GM21367 (cell line): ENCODE measurements around the gene SLC16A3.
"Not testable (repeated sequence)": the region's sequence is repeated elsewhere in the genome, so short reads cannot be mapped to it uniquely, and the experiment has no call there.

Source experiments
- ATAC-seq: cut with Tn5 transposase; IDR thresholded peaks from one replicate; pipeline ENCODE4 v1.9.1; 2021; ENCODE audit not compliant: unreplicated experiment

Gene SLC16A3

GRCh38 chr17:82228842-82229697 is at the start of gene SLC16A3:
TSS of gene SLC16A3 (plus strand) at chr17:82229042. CDS start at chr17:82236009, 6,967 bp downstream.
- no peak for ATAC-seq

- ATAC-seq: no peak
These were observed 49.4 kb upstream of the SLC16A3 start for GRCh38 chr17:82179412-82179811.

DNA sequence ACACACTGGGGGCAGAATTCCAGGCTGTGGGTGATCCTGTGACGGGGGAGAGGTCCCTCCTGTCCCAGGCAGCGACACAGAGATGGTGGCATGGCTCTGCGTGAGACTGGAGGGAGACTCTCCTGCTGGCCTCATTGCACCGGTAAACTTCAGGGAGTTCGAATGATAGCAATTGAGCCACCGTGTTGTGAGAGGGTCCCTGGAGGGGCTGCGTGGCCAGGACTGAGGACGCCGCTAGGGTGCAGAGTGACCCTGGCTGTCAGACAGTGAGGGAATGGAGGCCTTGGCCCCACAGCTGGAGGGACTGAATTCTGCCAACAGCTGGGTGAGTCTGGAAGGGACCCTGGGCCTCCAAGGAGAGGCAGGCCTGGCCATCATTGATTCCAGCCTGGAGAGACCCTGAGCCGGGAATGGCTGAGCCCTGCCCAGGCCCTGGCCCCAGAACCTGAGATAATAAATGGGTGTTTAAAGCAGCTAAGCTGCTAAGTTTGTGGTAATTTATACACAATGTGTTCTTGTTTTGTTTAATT is 48.8 kb upstream of the SLC16A3 start:
- ATAC-seq: no peak

DNA sequence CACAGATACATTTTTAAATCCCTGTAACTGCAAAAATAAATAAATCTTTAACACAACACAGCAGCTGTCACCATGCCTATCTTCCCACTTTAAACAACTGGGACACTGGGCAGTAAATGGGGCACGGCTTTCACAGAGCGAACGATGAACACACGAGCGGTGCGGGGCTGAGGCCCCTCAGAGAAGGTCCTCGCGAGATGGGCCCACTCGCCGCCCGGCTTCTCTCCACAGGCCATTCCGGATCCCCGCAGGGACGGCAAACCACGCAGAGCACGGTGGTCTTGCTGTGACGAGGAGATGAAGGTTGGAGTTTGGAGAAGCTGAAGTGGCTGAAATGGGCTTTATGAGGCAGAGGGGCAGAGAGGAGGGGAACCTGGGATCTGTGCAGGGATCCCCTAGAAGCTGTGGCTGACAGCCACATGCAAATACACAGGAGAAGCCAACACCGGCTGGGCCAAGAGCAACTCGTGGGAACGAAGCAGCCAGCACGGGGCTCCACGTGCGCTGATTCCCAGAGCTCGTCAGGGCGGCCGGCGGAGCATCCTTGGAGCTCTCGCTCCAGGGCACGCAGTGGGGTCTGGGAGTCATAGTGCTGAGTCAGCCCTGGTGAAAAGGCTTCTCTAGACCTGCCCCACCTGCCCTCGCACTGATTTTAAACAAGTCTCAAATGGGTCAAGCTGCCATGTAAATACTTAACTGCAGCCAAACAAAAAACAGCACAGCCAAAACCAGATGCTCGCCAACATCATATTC is 47.9 kb upstream of the SLC16A3 start:
- no peak for ATAC-seq

- ATAC-seq: no peak
These were observed 44.1 kb upstream of the SLC16A3 start for GRCh38 chr17:82184761-82185160.

DNA sequence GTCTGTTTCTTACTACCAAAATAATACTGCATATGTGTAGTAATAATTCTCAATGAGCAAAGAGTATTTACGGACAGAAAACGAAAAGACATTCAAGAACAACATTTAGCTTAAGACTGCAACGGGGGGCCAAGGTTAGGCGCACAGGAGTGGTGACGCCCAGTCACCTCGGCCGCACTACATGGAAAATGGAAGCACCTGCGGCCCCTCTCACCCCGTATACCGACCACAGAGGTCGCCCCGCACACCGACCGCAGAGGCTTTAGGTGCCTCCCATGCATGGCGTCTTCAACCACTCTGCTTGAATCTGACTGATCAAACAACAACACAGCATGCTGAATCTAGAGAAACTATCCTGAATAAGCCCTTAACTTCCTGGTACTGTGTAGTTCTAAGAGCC is 42.6 kb upstream of the SLC16A3 start:
- no peak for ATAC-seq

- no peak for ATAC-seq
These were observed 41.3 kb upstream of the SLC16A3 start for GRCh38 chr17:82187500-82187899.

DNA sequence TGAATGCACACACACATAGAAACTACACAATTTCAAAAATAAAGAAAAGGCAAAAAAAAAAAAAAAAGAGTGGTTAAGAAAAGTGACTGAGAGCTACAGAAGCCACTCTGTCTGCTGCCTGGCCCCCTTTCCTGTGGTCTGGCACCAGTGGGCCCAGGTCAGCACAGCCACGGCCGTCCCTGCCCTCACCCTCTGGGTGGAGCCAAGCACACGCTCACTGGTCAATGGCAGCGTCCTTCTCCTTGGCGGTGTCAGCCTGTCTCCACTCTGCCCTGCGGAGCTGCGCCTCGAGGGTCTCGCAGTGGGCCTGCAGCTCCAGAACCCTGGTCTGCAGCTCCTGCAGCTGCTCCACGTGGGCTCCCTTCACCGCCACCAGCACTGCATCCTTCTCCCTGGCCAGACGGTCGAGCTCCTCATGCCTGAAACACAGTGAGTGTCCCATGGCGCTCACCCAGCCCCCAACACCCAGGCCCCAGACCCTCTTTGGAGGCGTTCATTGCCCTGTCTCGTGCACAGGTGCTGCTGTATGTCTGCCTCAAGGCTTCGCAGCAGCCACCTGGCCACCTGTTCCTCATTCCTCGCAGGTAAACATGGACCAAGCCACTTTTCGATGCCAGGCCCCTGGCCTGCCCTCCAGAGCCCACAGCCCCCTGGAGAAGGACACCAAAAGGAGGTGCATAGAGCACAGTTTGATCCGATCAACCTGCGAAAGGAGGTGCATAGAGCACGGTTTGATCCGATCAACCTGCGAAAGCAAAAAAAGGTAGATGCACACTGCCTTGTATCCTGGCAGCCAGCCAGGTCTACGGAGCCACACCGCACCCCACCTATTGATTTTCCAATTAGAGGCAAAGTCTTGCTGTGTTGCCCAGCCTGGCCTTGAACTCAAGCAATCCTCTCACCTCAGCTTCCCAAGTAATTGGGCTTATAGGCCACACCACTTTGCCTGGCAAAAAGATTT is 40.6 kb upstream of the SLC16A3 start:
- no peak for ATAC-seq

GRCh38 chr17:82193050-82193449 is 35.8 kb upstream of the SLC16A3 start:
- ATAC-seq: not testable (repeated sequence)

DNA sequence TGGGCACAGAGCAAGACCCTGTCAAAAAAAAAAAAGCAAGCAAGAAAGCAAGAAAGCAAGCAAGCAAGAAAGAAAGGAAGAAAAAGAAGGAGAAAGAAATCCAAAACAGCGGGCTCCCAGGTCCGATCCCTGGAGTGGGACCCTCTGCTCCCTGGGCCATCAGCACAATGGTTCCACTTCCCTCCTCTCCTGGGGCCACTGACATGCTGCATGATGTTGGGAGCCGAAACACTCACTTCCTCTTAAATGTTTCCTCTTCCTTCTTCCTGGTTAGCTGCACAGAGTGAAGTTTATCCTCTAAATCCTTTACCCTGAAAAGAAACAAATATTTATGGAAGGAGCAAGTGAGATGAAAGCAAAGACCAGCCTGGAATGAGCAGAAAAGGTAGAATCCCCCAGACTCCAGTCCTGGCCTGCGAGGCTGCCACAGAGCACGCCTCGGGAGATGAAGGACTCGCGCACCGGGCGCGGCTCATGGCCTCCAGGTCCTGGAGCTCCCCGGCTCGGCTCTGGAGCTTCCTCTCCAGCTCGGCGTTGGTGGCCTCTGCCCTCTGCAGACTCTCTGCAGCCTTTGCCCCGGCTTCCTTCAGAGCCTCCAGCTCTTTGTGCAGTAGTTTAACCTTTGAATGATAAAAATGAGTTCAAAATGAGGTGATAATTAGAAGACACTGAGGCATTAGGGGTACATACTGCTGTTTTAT is 35.2 kb upstream of the SLC16A3 start:
- ATAC-seq: no peak

- no peak for ATAC-seq
These were observed 34.1 kb upstream of the SLC16A3 start for GRCh38 chr17:82194765-82195164.

GRCh38 chr17:82195675-82196672 is 32.9 kb upstream of the SLC16A3 start:
- no peak for ATAC-seq

DNA sequence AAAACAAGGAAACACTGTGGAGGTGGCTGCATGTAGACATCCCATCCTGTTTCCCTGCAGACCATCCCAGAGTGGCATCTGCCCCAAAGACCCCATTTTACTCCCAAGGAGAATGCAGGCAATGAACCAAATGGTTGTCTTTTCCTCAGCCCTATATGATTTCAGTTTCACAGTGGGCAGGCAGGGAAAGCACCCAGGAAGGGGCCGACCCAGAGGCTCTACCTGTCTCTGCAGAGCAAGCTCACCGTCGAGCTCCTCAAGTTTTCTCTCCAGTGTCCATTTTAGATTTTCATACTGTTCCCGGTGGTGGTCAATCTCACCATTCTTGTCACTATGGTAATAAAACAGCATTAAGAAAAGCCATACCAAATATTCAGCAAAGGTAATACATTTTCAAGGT is 30.8 kb upstream of the SLC16A3 start:
- ATAC-seq: no peak

- no peak for ATAC-seq
These were observed 29.3 kb upstream of the SLC16A3 start for GRCh38 chr17:82199496-82199895.

DNA sequence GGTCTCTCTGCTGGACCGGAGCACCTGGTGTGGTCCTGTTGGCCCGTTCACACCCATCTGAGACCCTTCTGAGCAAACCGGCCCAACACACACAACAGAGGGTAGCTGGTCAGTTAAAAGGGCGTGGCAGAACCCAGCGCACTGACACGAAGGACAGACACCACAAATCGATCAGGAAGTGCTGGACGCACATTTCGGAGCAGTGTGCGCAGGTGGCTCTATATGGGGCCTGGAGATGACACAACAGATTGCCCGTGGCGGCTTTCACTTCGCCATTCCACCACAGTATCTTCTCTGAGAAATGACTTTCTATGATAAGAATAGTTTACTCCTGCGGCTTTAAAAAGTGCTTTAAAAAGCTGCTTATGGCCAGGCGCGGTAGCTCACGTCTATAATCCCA is 28.7 kb upstream of the SLC16A3 start:
- no peak for ATAC-seq

DNA sequence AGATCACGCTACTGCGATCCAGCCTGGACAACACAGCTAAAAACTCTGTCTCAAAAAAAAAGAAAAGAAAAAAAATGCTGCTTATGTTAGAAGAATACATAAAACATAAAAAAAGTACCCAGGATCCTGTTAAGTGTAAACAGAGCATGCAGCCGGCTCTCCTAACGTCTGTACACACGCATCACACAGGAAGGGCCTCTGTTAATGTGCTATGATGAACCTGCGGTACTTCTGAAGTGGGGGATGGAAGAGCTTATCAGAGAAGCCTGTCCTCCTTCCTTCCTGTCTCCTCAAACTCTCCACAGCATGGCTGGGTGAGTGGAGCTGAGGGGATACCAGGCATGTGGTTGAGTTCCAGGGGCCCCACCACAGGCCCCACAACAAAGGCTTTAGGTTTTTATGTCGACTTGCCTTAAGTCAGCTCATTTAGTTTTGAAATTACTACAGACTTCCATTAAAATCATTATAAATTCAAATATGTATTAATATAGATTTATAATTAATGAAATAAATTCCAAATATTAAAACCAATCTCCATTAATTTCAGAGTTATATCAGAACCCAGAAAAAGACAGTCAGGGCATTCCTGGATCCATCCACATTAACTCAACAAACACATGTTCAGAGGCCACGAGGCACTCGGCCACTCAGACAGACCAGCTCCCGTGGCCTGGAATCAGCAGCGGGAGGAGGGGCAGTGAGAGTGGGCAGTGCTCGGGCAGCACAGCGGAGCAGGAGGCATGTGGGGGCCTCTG is 27.9 kb upstream of the SLC16A3 start:
- ATAC-seq: no peak

GRCh38 chr17:82201498-82201910 is 27.3 kb upstream of the SLC16A3 start:
- ATAC-seq: no peak

DNA sequence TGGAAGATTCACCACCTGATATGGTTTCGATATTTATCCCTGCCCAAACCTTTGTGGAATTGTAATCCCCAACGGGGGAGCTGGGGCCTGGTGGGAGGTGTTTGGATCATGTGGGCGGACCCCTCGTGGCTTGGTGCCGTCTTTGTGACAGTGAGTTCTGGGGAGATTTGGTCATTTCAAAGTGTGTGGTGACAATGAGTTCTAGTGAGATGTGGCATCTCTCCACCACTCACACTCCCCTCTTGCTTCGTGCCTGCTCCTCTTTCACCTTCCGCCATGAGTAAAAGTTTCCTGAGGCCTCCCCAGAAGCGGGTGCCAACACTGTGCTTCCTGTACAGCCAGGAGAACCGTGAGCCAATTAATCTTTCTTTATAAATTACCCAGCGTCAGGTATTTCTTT is 25.9 kb upstream of the SLC16A3 start:
- no peak for ATAC-seq
